Stimulated activated CD4-positive, alpha-beta T cell treated with anti-CD3 and anti-CD28 coated beads, TNF-alpha, amount 100 ng/mL, for 4 hours (primary cell): ENCODE data around the gene IPCEF1.

Experiments used
- DNase-seq, 3 experiments: peaks; one replicate each; pipeline ENCODE4 v3.0.0-alpha.2; 2020; ENCODE audit warnings: low read depth in 3 of 3

Gene IPCEF1

GRCh38 chr6:154371281-154371680 lies 14.7 kb upstream of the IPCEF1 start:
- DNase-seq: no peak

GRCh38 chr6:154370545-154370944 lies 13.9 kb upstream of the IPCEF1 start:
- DNase-seq: no peak

- DNase-seq: no peak
These were observed 11.5 kb upstream of the IPCEF1 start for GRCh38 chr6:154367839-154368695.

GRCh38 chr6:154367336-154367735 lies 10.7 kb upstream of the IPCEF1 start:
- DNase-seq: no peak

GRCh38 chr6:154363821-154364220 lies 7.2 kb upstream of the IPCEF1 start:
- no peak for DNase-seq

- no peak for DNase-seq
These were observed 4.9 kb upstream of the IPCEF1 start for GRCh38 chr6:154361476-154361875.

- no peak for DNase-seq
These were observed 3.9 kb upstream of the IPCEF1 start for GRCh38 chr6:154360476-154360875.

- DNase-seq: no peak
These were observed 3.1 kb upstream of the IPCEF1 start for GRCh38 chr6:154359679-154360078.

- DNase-seq: no peak
These were observed 2.6 kb upstream of the IPCEF1 start for GRCh38 chr6:154359161-154359574.

GRCh38 chr6:154358019-154358545 lies 1.5 kb upstream of the IPCEF1 start:
- no peak for DNase-seq

- DNase-seq: no peak
These were observed 490 bp downstream of the IPCEF1 start for GRCh38 chr6:154356113-154356512.

- no peak for DNase-seq
These were observed 2.3 kb downstream of the IPCEF1 start for GRCh38 chr6:154354265-154354777.

- DNase-seq: no peak
These were observed 3.0 kb downstream of the IPCEF1 start for GRCh38 chr6:154353626-154354025.

GRCh38 chr6:154352898-154353585 lies 3.6 kb downstream of the IPCEF1 start:
- no peak for DNase-seq

- DNase-seq: no peak
These were observed 6.3 kb downstream of the IPCEF1 start for GRCh38 chr6:154350293-154350692.

- no peak for DNase-seq
These were observed 8.6 kb downstream of the IPCEF1 start for GRCh38 chr6:154347981-154348380.

- DNase-seq: no peak
These were observed 10.8 kb downstream of the IPCEF1 start for GRCh38 chr6:154345811-154346210.

- DNase-seq: no peak
These were observed 12.9 kb downstream of the IPCEF1 start for GRCh38 chr6:154343473-154344308.

GRCh38 chr6:154341871-154342270 lies 14.7 kb downstream of the IPCEF1 start:
- DNase-seq: no peak

- no peak for DNase-seq
These were observed 15.3 kb downstream of the IPCEF1 start for GRCh38 chr6:154341336-154341735.

- no peak for DNase-seq
These were observed 19.1 kb downstream of the IPCEF1 start for GRCh38 chr6:154337406-154338005.
